GM21529 (cell line): ENCODE results near the gene CACNB2.

Experiments
- ATAC-seq: cut with Tn5 transposase; IDR thresholded peaks from one replicate; pipeline ENCODE4 v1.9.1; 2021; ENCODE audit not compliant: unreplicated experiment

Gene CACNB2

DNA sequence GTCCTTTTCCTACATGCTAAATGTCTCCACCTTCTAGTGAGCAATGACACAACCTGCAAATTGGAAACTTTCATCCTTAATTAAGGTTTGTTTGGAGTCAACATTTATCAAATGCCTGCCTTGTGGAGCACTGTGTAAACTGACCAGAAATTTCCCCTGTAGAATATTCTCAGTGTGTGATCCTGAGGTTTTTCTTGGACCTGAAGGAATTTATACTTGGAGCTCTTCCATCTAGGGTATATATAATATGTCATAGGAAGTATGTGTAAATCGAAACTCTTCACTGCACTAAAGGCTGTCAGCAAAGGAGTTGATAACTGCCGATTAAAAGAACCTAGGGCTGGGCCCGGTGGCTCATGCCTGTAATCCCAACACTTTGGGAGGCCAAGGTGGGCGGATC is 358.8 kb downstream of the CACNB2 start:
- ATAC-seq, result no peak

DNA sequence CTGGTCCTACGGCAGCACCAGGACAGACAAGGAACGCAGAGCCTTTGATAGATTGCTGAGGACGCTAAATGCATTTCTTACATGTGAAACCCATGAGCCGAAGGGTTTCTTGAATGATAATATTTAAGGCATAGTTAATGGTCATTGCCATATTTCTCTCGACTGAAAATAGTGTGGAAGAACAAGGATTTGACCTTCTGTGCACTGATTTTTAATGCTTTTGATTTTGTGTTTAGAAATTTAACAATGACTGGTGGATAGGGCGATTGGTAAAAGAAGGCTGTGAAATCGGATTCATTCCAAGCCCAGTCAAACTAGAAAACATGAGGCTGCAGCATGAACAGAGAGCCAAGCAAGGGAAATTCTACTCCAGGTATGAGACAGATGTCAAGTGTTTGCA is 360.4 kb downstream of the CACNB2 start:
- ATAC-seq, result no peak

GRCh38 chr10:18501198-18501597 is 361.0 kb downstream of the CACNB2 start:
- peak; percentile 90 for ATAC-seq

- ATAC-seq, result no peak
These were observed 361.4 kb downstream of the CACNB2 start for GRCh38 chr10:18501629-18502028.

- ATAC-seq, result no peak
These were observed 363.9 kb downstream of the CACNB2 start for GRCh38 chr10:18504161-18504560.

DNA sequence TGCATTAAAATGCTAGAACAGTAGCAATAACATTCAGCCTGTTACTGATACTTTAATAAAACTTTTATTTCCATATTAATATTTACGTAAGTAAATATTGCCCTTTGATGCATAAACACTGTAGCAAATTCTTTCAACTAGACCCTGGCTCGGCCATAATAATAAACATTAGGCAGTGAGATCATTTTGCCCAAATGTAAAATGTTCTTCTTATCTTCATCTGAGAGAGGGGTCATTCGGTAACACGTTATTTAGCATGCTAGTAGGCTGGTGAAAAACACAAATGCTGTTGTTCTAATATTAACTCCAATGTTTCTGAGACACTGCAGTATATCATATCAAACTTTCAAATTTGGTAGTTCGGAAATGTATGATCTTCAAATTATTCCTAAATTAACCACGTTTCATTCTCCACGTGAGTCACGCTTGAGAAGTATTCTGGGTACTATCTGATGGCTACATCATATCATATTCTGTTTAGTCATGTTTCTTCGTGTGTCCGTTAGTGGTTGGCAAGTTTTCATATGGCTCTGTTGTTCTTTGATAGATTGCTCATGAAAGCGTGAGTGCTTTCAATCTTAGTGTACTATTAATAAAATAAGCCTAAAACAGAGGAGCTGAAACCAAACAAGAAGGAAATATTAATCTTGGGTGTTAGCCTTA is 365.4 kb downstream of the CACNB2 start:
- no peak for ATAC-seq

- ATAC-seq, result no peak
These were observed 368.4 kb downstream of the CACNB2 start for GRCh38 chr10:18508587-18508986.

DNA sequence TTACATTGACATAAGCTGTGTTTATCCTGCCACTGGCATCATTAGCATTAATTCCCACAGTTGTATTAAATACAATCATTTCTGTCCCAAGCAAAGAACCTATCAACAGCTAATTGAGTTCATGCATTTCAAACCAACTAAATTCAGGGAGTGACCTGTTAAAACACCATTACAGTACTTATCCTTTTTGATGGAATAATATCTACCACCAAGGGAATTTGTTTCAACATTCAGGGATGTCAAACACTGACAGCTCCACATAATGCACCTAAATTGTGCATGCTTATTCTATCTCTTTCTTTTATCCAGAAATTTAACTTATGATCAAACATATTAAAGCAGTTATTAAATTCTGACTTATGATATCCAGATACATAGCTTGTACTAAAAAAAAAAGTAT is 374.3 kb downstream of the CACNB2 start:
- ATAC-seq, result no peak

- no peak for ATAC-seq
These were observed 376.6 kb downstream of the CACNB2 start for GRCh38 chr10:18516851-18517250.

DNA sequence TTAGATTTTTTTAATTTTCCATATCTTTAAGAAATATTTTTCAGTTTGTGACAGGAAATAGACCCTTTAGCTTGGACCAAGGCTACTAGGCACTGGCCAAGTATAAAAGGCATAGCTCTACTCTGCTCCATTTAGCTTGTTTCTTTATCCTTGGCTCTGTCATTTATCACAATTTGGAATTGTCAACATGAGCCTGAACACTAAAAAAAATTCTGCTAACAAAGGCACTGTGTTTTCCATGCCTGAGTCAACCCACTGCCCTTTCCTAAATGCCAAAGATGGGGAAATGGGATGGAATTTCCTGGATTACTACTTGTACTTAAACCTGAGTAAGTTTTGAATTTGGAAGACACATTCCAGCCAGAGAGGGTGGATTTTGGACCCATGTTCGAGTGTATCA is 382.8 kb downstream of the CACNB2 start:
- no peak for ATAC-seq

- ATAC-seq, result no peak
These were observed 383.6 kb downstream of the CACNB2 start for GRCh38 chr10:18523858-18524257.

DNA sequence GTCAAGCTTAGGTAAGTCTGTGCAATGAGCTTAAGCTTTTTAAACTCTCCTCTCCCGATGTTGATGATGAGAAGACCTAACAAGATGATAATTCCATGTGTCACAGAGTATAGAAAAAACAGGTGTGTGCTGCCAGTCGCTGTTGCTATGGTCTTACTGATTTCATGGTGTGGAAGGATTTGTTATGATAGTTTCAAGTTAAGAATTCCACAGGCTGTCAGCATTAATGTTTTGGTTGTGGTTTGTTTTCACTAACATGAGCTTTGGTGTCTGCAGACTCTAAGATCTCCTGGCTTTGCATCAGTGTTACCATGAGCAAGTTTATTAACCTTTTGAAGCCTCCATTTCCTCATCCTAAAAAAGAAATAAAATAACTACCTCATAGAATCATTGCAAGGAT is 387.5 kb downstream of the CACNB2 start:
- ATAC-seq, result no peak

DNA sequence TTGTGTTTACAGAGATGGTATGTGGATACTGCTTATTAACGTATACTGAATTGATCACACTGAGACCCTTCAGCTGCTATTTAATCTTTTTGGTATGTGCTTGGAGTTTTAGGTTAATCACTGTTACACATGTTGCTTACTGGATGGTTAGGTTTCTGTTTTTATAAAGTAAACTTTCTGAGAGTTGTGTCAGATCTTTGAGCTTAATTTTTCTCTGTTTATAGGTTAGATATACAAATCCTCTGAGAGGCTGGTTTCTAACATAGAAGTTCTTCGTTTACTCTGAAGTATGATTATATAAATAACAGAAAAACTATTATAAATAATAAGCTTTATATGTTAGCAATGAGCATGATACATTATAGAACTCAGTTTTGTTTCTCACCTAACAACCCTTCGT is 388.1 kb downstream of the CACNB2 start:
- ATAC-seq, result no peak

GRCh38 chr10:18532881-18533535 is 392.8 kb downstream of the CACNB2 start:
- ATAC-seq, result no peak

- no peak for ATAC-seq
These were observed 393.7 kb downstream of the CACNB2 start for GRCh38 chr10:18533896-18534295.

DNA sequence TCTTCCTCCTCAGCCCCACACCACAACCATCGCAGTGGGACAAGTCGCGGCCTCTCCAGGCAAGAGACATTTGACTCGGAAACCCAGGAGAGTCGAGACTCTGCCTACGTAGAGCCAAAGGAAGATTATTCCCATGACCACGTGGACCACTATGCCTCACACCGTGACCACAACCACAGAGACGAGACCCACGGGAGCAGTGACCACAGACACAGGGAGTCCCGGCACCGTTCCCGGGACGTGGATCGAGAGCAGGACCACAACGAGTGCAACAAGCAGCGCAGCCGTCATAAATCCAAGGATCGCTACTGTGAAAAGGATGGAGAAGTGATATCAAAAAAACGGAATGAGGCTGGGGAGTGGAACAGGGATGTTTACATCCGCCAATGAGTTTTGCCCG is 399.1 kb downstream of the CACNB2 start:
- ATAC-seq, result no peak

DNA sequence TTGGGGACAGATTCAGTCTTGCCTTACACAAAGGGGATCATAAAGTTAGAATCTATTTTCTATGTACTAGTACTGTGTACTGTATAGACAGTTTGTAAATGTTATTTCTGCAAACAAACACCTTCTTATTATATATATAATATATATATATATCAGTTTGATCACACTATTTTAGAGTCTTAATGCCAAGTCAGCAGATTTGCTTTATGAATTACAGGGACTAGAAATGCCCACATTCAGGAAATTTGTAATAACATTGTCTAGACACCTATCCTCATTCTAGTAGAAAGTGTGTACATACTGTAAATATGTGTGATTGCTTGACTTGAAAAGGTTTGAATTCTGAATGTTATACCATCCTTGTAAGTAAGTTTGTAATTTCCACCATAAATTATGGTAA is 400.0 kb downstream of the CACNB2 start:
- no peak for ATAC-seq

DNA sequence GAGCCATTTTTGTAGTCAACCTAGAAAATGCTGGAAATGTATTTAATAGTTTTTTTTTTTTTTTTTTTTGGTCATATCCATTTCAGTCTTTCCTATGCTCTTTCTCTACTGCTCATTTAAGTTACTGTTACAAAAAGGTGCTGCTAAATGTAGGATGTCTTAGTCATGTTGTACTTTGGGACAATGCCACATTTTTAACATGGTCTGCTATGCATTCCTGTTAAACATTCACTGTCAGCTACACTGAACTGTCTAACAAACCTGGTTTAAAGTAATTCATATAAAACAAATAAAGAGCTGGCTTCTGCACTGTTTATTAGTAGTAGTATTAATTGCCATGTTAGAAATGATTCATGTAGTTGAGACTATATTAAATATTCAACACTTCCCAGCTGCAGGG is 402.6 kb downstream of the CACNB2 start:
- ATAC-seq, result no peak

GRCh38 chr10:18545621-18546305 is 405.5 kb downstream of the CACNB2 start:
- ATAC-seq, result no peak

DNA sequence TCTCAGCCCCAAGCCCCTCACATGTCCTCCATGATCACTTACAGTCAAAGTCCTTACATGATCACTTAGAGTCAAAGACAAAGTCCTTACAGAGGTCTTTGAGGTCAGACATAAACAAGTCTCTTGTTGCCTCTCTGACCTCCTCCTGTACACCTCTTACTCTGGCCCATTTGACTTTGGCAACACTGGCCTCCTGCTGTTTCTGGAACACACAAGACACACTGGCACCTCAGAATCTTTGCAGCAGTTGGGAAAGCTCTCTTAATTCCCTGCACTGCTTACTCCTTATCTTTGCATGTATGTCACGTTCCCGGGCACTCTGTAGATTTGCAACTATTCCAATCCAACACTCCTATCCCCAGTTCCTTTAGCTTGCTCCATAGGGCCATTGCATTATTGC is 408.9 kb downstream of the CACNB2 start:
- ATAC-seq, result no peak

DNA sequence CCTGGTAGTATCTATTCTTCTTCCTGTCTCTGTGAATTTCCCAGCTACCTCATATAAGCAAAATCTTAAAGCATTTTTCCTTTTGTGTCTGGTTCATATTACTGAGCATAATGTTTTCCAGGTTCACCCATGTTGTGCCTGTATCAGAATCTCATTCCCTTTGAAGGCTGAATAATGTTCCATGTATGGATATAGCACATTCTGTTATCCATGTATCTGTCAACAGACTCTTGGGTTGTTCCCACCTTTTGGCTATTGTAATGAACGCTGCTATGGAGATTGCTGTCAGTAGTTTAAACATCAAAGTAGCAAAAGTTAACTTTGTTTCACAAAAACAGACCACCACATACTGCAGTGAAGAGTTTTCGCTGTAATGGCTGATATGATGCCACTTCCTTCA is 411.2 kb downstream of the CACNB2 start:
- no peak for ATAC-seq

DNA sequence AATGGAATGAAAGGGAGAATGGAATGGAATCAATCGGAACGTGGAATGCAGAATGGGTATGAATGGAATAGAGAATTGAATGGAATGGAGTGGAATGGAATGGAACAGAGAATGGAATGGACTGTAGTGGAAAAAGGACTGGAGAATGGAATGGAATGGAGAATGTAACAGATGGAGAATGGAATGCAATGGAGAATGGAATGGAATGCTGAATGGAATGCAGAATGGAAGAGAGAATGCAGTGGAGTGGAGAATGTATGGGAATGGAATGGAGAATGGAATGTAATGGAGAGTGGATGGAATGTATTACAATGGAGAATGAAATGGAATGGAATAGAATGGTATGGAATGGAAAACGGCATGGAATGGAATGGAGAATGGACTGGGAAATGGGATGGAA is 414.3 kb downstream of the CACNB2 start:
- ATAC-seq, result no peak
